Measurements from ENCODE around the gene M1AP. TPM values are rescaled to one million over a fixed set of nuclear protein-coding genes. Genes with fewer than 3 reads are reported as not detected.

M1AP gene
- total and polyA plus RNA-seq, 9 of the 15 experiments (the other 6 are each of a cell fraction or from before 2014, with no cell fraction given) = 0.06 to 0.33 (median 0.11) TPM; not detected in 4

DNA sequence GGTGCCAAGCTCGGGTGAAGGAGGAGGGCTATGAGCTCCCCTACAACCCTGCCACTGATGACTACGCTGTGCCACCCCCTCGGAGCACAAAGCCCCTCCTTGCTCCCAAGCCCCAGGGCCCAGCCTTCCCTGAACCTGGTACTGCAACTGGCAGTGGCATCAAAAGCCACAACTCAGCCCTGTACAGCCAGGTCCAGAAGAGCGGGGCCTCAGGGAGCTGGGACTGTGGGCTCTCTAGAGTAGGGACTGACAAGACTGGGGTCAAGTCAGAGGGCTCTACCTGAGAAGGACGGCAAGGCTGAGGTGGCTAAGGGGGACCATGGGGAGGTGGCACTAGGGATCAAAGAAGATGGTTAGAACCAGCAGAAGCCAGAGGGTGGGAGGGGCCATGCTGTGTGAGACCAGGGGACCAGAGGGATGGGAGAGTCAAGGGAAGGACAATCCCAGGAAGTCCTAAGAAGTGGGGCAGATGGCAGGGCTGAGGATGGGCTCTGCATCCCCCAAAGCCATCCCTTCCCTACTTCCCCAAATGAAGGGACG lies 91.2 kb downstream of the M1AP start:
- ChIA-PET POLR2A (interaction anchor here (0.8 to 1.4 kb wide), 3 partner anchors 12 to 53 kb away, joined by 3 to 4 read pairs (median 3); no protein-coding TSS in a partner anchor), CTCF (ENCODE audit: low intra/inter-chr PET ratio) (no interaction called here)
- peaks cover 25 to 54% of the 10 kb centered on the region in 2 experiments for H3K4me1 ChIP-seq (replicated peaks in 1 of 2; ENCODE audit: control insufficient read depth in 2 of 2, insufficient read depth in 2 of 2, low read length in 2 of 2)
- H3K9me3 ChIP-seq (replicated peaks; ENCODE audit: control insufficient read depth, insufficient read depth, low read depth, low read length) = no peaks in the 10 kb centered on the region
- WGBS (ENCODE audit: insufficient coverage, low coverage, missing lambda C conversion rate) = 95% methylated on average over 6 of the region's 6 CpGs
- no TSS peak for BruUV-seq (replicated peaks)
- no peak overlapping the region for H3K27ac ChIP-seq (ENCODE audit: extremely low read depth, low read depth, low read length)
- intact Hi-C loops (cut with micrococcal nuclease) = no loop called here
- in situ Hi-C loops (cut with MboI) = no loop called here
- no peak overlapping the region for H2AFZ ChIP-seq (ENCODE audit: low read depth, low read length)
- no peak overlapping the region for H3K4me2 ChIP-seq (ENCODE audit: insufficient read depth, low read length)
- FAIRE-seq (no peak), DNase-seq (ENCODE audit: extremely low read depth in 1 of 4, low spot score in 3 of 4) (no peak), ATAC-seq (no peak)
- no peaks in the 10 kb centered on the region for H3K9me1 ChIP-seq (ENCODE audit: control insufficient read depth, insufficient read depth, low read length)
- H3K36me3 ChIP-seq (ENCODE audit: control insufficient read depth, insufficient read depth, low read length) = peaks cover 17% of the 10 kb centered on the region; the same call in 1 of the 3 replicates
- H3K4me3 ChIP-seq = no peak overlapping the region
- TF ChIP-seq FOXK1 (CRISPR knock-in tag; IDR thresholded peaks at IDR 0.05; ENCODE audit: borderline replicate concordance) (no peak), KAT8 (IDR thresholded peaks at IDR 0.05; ENCODE audit: low read depth) (no peak), MAFG (tag; conservative IDR thresholded peaks at IDR 0.05) (no peak), CCNT2 (IDR thresholded peaks at IDR 0.05; ENCODE audit: borderline replicate concordance, extremely low read depth, insufficient read length, low read depth, low read length) (no peak), TCF3 (CRISPR knock-in tag; IDR thresholded peaks at IDR 0.05) (no peak), ZNF184 (CRISPR knock-in tag; IDR thresholded peaks at IDR 0.05) (no peak), NFATC3 (IDR thresholded peaks at IDR 0.05) (no peak), ZNF696 (CRISPR knock-in tag; conservative IDR thresholded peaks at IDR 0.05) (no peak), ZNF707 (CRISPR knock-in tag; conservative IDR thresholded peaks at IDR 0.05) (no peak), POLR2A (conservative IDR thresholded peaks at IDR 0.05) (no peak), ZNF217 (CRISPR knock-in tag; IDR thresholded peaks at IDR 0.05) (no peak)
- TF ChIP-seq, protein P1, sequence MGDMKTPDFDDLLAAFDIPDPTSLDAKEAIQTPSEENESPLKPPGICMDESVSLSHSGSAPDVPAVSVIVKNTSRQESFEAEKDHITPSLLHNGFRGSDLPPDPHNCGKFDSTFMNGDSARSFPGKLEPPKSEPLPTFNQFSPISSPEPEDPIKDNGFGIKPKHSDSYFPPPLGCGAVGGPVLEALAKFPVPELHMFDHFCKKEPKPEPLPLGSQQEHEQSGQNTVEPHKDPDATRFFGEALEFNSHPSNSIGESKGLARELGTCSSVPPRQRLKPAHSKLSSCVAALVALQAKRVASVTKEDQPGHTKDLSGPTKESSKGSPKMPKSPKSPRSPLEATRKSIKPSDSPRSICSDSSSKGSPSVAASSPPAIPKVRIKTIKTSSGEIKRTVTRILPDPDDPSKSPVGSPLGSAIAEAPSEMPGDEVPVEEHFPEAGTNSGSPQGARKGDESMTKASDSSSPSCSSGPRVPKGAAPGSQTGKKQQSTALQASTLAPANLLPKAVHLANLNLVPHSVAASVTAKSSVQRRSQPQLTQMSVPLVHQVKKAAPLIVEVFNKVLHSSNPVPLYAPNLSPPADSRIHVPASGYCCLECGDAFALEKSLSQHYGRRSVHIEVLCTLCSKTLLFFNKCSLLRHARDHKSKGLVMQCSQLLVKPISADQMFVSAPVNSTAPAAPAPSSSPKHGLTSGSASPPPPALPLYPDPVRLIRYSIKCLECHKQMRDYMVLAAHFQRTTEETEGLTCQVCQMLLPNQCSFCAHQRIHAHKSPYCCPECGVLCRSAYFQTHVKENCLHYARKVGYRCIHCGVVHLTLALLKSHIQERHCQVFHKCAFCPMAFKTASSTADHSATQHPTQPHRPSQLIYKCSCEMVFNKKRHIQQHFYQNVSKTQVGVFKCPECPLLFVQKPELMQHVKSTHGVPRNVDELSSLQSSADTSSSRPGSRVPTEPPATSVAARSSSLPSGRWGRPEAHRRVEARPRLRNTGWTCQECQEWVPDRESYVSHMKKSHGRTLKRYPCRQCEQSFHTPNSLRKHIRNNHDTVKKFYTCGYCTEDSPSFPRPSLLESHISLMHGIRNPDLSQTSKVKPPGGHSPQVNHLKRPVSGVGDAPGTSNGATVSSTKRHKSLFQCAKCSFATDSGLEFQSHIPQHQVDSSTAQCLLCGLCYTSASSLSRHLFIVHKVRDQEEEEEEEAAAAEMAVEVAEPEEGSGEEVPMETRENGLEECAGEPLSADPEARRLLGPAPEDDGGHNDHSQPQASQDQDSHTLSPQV (IDR thresholded peaks at IDR 0.05) = no peak
- TF ChIP-seq, protein P2, sequence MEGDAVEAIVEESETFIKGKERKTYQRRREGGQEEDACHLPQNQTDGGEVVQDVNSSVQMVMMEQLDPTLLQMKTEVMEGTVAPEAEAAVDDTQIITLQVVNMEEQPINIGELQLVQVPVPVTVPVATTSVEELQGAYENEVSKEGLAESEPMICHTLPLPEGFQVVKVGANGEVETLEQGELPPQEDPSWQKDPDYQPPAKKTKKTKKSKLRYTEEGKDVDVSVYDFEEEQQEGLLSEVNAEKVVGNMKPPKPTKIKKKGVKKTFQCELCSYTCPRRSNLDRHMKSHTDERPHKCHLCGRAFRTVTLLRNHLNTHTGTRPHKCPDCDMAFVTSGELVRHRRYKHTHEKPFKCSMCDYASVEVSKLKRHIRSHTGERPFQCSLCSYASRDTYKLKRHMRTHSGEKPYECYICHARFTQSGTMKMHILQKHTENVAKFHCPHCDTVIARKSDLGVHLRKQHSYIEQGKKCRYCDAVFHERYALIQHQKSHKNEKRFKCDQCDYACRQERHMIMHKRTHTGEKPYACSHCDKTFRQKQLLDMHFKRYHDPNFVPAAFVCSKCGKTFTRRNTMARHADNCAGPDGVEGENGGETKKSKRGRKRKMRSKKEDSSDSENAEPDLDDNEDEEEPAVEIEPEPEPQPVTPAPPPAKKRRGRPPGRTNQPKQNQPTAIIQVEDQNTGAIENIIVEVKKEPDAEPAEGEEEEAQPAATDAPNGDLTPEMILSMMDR (IDR thresholded peaks at IDR 0.05 in 2 of 3, conservative IDR thresholded peaks at IDR 0.05 in 1 of 3; ENCODE audit: insufficient read depth in 2 of 3, low read depth in 1 of 3, low read length in 3 of 3) = no peak
- H3K79me2 ChIP-seq (ENCODE audit: control insufficient read depth, insufficient read depth, low read length) = peaks cover 15% of the 10 kb centered on the region; the same call in 2 of the 3 replicates
- H3K27me3 ChIP-seq (ENCODE audit: control insufficient read depth in 2 of 2, insufficient read depth in 2 of 2, low read length in 2 of 2) = peaks cover 0 to 12% of the 10 kb centered on the region in 2 experiments; a peak in 2 of 5 replicates
- H3K9ac ChIP-seq (ENCODE audit: insufficient read depth in 1 of 2, low read depth in 2 of 2, low read length in 2 of 2) = peak overlapping the region in 1 of 2 experiments; percentile 54; a peak in 1 of 4 replicates
- no peaks in the 10 kb centered on the region for H4K20me1 ChIP-seq (replicated peaks; ENCODE audit: control insufficient read depth, insufficient read depth, low read length)
